ENCODE measurements around the gene MOSPD2. TPM values are rescaled to one million over a fixed set of nuclear protein-coding genes. Genes with fewer than 3 reads are reported as not detected.

Gene MOSPD2
- total and polyA plus RNA-seq, 10 of the 15 experiments (the other 5 are each of a cell fraction or from before 2014, with no cell fraction given) = 4.9 to 14.7 (median 7.4) TPM

GRCh38 chrX:14913241-14913640, 40.0 kb downstream of the MOSPD2 start:
- no peaks in the 10 kb centered on the region for H3K27me3 ChIP-seq (replicated peaks in 1 of 2; ENCODE audit: control insufficient read depth in 2 of 2, insufficient read depth in 2 of 2, low read length in 1 of 2)
- no peaks in the 10 kb centered on the region for H3K4me1 ChIP-seq (ENCODE audit: control insufficient read depth, insufficient read depth, low read length)
- no peak overlapping the region for H2AFZ ChIP-seq (ENCODE audit: control insufficient read depth, low read depth, low read length)
- H3K4me2 ChIP-seq (ENCODE audit: control insufficient read depth, insufficient read depth) = no peak overlapping the region
- no TSS peak for BruUV-seq (replicated peaks)
- TF ChIP-seq SUZ12 (IDR thresholded peaks at IDR 0.05; ENCODE audit: unreplicated experiment) (no peak), RAD21 (IDR thresholded peaks at IDR 0.05; ENCODE audit: insufficient read depth, low read depth, low read length) (no peak), MYB (IDR thresholded peaks at IDR 0.05; ENCODE audit: borderline replicate concordance, low read depth, low read length) (no peak), TARDBP (IDR thresholded peaks at IDR 0.05; ENCODE audit: borderline replicate concordance) (no peak), MAX (IDR thresholded peaks at IDR 0.05; ENCODE audit: low read depth, low read length) (no peak), GABPA (IDR thresholded peaks at IDR 0.05; ENCODE audit: low read depth) (no peak), CREB1 (IDR thresholded peaks at IDR 0.05; ENCODE audit: low read depth) (no peak), MEF2B (IDR thresholded peaks at IDR 0.05; ENCODE audit: partially characterized antibody, poor library complexity, severe bottlenecking) (no peak), YY1 (IDR thresholded peaks at IDR 0.05; ENCODE audit: low read depth, low read length) (no peak), PBX3 (IDR thresholded peaks at IDR 0.05; ENCODE audit: insufficient replicate concordance, low read depth, low read length) (no peak), SMC3 (IDR thresholded peaks at IDR 0.05; ENCODE audit: borderline replicate concordance, low read length) (no peak)
- in situ Hi-C loops (cut with MboI) (no loop called here), intact Hi-C loops (cut with micrococcal nuclease; ENCODE audit: unreplicated experiment) (no loop called here)
- ChIA-PET RAD21 (ENCODE audit: unreplicated experiment) (no interaction called here), SMC1A (ENCODE audit: uncharacterized antibody, unreplicated experiment) (interaction anchor here (0.9 to 1.4 kb wide), 4 partner anchors 15 to 43 kb away, joined by 3 to 4 read pairs (median 3); no protein-coding TSS in a partner anchor), CTCF (interaction anchor here (0.9 kb wide), 1 partner anchor 14 kb away, joined by 3 read pairs; no protein-coding TSS in a partner anchor), POLR2A (no interaction called here)
- ATAC-seq = no peak
- DNase-seq (ENCODE audit: low read depth, low spot score) = no peak
- peaks cover 0 to 3% of the 10 kb centered on the region in 2 experiments; a peak in 2 of 4 replicates for H3K36me3 ChIP-seq (ENCODE audit: control insufficient read depth in 2 of 2, insufficient read depth in 2 of 2, low read length in 1 of 2)
- no peak overlapping the region for H3K9ac ChIP-seq (ENCODE audit: control insufficient read depth, insufficient read depth, low read length)
- H4K20me1 ChIP-seq (ENCODE audit: control insufficient read depth, insufficient read depth) = no peaks in the 10 kb centered on the region
- no peak for FAIRE-seq
- H3K27ac ChIP-seq (ENCODE audit: control insufficient read depth, insufficient read depth) = no peak overlapping the region
- no peaks in the 10 kb centered on the region for H3K79me2 ChIP-seq (ENCODE audit: control insufficient read depth, insufficient read depth, low read length)
- no peaks in the 10 kb centered on the region for H3K9me3 ChIP-seq (replicated peaks; ENCODE audit: control insufficient read depth, insufficient read depth, low read length)
- no peak overlapping the region for H3K4me3 ChIP-seq
- WGBS (ENCODE audit: insufficient coverage, insufficient replicate concordance, low lambda C conversion rate, missing lambda C conversion rate) = 84% methylated on average over 2 of the region's 2 CpGs
